ENCODE measurements around the gene MANSC4.
A peak's percentile ranks its signal among the peaks of the same experiment; 100 is the strongest.

The MANSC4 gene

GRCh38 chr12:27801630-27802029, 21.6 kb upstream of the MANSC4 start:
- DNase-seq (ENCODE audit: low spot score), result no peak

- no peak for DNase-seq (ENCODE audit: low spot score)
Observed at GRCh38 chr12:27800819-27801218, 20.8 kb upstream of the MANSC4 start.

GRCh38 chr12:27797301-27798025, 17.4 kb upstream of the MANSC4 start:
- DNase-seq (ENCODE audit: low spot score), result no peak

- DNase-seq (ENCODE audit: low spot score), result no peak
Observed at GRCh38 chr12:27796128-27796527, 16.1 kb upstream of the MANSC4 start.

- no peak for DNase-seq (ENCODE audit: low spot score)
Observed at GRCh38 chr12:27794818-27795584, 15.0 kb upstream of the MANSC4 start.

GRCh38 chr12:27790179-27790578, 10.1 kb upstream of the MANSC4 start:
- DNase-seq (ENCODE audit: low spot score), result no peak

- no peak for DNase-seq (ENCODE audit: low spot score)
Observed at GRCh38 chr12:27787559-27787958, 7.5 kb upstream of the MANSC4 start.

GRCh38 chr12:27785882-27786570, 6.0 kb upstream of the MANSC4 start:
- no peak for DNase-seq (ENCODE audit: low spot score)

- no peak for DNase-seq (ENCODE audit: low spot score)
Observed at GRCh38 chr12:27782481-27782880, 2.4 kb upstream of the MANSC4 start.

- DNase-seq (ENCODE audit: low spot score), result peak; percentile 53
Observed at GRCh38 chr12:27781680-27782079, 1.6 kb upstream of the MANSC4 start.

- DNase-seq (ENCODE audit: low spot score), result peak; percentile 72
Observed at GRCh38 chr12:27780612-27781408, 774 bp upstream of the MANSC4 start.

- peak; percentile 79 for DNase-seq (ENCODE audit: low spot score)
Observed at GRCh38 chr12:27779416-27779919, 568 bp downstream of the MANSC4 start.

GRCh38 chr12:27778206-27778605, 1.8 kb downstream of the MANSC4 start:
- DNase-seq (ENCODE audit: low spot score), result no peak

- no peak for DNase-seq (ENCODE audit: low spot score)
Observed at GRCh38 chr12:27777141-27777540, 2.9 kb downstream of the MANSC4 start.

GRCh38 chr12:27772328-27773049, 7.5 kb downstream of the MANSC4 start:
- no peak for DNase-seq (ENCODE audit: low spot score)

- DNase-seq (ENCODE audit: low spot score), result no peak
Observed at GRCh38 chr12:27771481-27772327, 8.3 kb downstream of the MANSC4 start.

GRCh38 chr12:27769142-27769673, 10.8 kb downstream of the MANSC4 start:
- no peak for DNase-seq (ENCODE audit: low spot score)

- DNase-seq (ENCODE audit: low spot score), result no peak
Observed at GRCh38 chr12:27766587-27766986, 13.4 kb downstream of the MANSC4 start.

- DNase-seq (ENCODE audit: low spot score), result no peak
Observed at GRCh38 chr12:27762757-27763156, 17.3 kb downstream of the MANSC4 start.

Measured in SK-N-DZ (cell line).